Stimulated activated CD4-positive, alpha-beta T cell treated with anti-CD3 and anti-CD28 coated beads, TNF-alpha, amount 100 ng/mL, for 4 hours (primary cell): ENCODE measurements around the gene INPP4A.
"Not testable (repeated sequence)": the region's sequence is repeated elsewhere in the genome, so short reads cannot be mapped to it uniquely, and the experiment has no call there.

Source experiments
- DNase-seq, 3 experiments: peaks; one replicate each; pipeline ENCODE4 v3.0.0-alpha.2; 2020; ENCODE audit warnings: low read depth in 3 of 3

Gene INPP4A

DNA sequence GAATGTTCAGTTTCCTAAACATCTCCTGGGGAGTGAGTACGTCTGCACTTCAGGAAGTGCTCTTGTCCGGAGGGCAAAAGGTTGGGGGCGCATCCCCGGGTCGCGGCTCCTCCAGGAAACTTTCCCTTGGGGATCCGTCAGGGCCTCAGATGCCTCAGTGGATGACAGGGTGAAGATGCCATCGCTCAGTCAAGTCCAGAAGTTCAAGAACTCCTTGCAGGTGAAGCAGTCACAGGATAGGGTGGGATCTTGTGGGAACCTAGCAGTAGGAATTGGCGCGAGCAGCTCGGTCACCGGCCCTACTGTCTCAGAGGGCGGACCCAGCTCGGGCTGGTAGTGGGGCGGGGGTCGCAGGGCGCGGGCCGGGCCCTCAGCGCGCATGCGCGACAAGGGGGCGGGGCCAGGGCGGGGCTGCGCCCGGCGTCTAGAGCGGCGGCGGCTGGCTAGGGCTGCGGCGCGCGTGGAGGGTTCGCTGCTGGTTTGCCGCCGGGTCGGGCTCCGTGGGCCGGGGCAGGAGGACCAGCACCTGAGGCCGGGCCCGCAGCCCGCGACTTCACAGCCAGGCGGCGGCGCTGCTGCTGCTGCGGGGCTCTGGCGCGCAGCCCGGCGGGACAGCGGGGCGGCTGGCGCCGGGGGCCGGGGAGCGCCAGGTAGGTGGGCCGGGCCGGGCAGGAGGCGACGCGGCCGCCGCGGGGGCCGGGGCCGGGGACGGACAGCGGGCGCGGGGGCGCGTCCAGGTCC is at the start of gene INPP4A:
INPP4A (plus strand) TSS at position 423 of the 741 bp plus-strand sequence. CDS start 75,191 bp downstream, outside the sequence.
- peak; percentile 64 to 79 (median 67) for DNase-seq

DNA sequence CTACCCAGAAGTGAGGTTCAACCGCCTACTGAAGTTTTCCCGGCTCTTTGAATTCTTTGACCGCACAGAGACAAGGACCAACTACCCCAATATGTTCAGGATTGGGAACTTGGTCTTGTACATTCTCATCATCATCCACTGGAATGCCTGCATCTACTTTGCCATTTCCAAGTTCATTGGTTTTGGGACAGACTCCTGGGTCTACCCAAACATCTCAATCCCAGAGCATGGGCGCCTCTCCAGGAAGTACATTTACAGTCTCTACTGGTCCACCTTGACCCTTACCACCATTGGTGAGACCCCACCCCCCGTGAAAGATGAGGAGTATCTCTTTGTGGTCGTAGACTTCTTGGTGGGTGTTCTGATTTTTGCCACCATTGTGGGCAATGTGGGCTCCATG is 48.7 kb upstream of the INPP4A start:
- no peak for DNase-seq

DNA sequence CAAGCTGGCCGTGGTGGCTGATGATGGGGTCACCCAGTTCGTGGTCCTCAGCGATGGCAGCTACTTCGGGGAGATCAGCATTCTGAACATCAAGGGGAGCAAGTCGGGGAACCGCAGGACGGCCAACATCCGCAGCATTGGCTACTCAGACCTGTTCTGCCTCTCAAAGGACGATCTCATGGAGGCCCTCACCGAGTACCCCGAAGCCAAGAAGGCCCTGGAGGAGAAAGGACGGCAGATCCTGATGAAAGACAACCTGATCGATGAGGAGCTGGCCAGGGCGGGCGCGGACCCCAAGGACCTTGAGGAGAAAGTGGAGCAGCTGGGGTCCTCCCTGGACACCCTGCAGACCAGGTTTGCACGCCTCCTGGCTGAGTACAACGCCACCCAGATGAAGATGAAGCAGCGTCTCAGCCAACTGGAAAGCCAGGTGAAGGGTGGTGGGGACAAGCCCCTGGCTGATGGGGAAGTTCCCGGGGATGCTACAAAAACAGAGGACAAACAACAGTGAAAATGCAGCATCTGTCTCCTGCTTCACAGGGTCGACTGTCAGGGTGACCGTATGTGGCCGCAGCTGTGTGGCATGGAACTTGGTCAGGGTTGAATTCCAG is 47.8 kb upstream of the INPP4A start:
- no peak for DNase-seq

DNA sequence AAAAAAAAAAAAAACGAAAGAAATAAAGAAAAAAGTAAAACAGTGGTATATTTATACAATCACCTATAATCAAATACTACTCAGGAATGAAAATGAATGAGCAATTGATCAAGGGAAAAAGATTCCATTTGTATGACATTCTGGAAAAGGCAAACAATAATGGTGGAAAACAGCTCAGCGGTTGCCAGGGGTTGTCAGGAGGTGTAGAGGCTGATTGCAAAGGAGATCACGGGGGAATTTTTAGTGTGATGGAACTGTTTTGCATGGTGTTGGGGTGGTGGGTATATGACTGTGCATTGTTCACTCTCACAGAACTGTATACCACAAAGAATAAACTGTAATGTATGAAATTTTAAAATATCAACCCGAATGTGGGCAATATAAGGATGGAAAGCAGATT is 45.5 kb upstream of the INPP4A start:
- DNase-seq, result no peak

DNA sequence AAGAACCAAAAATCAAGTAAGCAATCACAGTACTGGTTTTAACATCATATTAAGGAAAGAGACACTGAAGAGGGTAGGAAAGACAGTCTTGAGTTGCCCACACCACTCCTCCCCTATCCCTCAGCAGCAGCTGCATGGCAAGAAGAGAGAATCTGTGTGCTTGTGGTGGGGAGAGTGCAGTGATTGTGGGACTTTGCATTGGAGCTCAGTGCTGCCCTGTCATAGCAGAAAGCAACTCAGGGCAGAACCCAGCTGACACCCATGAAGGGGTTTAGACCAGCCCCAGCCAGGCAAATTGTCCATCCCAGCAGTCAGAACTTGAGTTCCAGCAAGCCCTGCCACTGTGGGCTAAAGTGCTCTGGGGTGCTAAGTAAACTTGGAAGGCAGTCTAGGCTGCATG is 40.8 kb upstream of the INPP4A start:
- DNase-seq, result no peak

DNA sequence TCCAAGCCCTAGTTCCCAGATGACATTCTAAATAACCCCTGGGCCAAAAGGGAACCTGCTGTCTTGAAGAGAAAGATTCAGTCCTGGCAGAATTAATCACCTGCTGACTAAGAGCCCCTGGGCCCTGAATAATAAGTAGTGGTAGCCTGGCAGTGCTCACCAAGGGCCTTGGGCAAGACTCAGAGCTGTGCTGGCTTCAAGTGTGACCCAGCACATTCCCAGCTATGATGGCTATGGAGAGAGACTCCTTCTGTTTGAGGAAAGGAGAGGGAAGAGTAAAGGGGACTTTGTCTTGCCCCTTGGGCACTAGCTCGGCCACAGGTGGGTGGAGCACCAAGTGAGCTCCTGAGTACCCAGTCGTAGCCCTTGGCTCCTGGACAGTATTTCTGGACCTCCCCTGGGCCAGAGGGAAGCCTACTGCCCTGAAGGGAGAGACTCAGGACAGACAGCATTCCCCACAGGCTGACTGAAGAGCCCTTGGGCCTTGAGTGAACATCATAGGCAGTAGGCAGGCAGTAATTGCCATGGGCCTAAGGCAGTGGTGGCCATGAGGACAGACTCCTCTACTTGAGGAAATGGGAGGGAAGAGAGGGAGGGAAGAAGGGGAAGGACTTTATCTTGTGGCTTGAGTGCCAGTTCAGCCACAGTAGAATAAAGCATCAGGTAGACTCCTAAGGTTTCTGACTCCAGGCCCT is 40.0 kb upstream of the INPP4A start:
- DNase-seq, result no peak

DNA sequence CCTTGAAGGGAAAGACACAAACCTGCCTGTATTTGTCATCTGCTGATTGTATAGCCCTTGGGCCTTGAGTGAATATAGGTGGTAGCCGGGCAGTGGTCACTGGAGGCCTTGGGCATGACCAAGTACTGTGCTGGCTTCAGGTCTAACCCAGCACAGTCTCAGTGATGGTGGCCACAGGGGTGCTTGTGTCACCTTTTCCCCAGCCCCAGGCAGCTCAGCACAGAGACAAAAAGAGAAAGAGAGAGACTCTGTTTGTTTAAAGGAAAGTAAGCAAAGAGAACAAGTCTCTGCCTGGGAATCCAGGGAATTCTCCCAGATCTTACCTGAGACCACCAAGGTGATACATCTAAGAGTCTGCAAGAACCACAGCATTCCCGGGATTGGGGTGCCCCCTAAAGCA is 39.4 kb upstream of the INPP4A start:
- DNase-seq, result no peak

DNA sequence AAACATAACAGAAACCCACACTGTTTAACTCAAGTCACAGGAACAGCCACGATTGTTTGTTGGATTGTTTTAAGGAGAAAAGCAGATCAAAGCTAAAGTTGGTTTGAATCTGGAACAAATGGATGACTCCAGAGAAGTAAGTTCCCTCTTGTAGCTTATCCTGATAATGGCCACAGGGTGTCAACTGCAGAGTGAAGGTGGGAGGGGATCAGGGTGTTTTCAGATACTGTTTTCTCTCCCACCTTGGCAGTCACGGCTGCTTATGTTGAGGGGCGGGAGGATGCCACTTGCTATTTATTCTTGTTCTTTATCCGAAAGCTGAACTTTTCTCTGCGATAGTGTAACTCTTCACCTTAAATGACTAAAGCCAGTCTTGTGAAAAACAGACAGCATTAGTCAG is 36.5 kb upstream of the INPP4A start:
- no peak for DNase-seq

DNA sequence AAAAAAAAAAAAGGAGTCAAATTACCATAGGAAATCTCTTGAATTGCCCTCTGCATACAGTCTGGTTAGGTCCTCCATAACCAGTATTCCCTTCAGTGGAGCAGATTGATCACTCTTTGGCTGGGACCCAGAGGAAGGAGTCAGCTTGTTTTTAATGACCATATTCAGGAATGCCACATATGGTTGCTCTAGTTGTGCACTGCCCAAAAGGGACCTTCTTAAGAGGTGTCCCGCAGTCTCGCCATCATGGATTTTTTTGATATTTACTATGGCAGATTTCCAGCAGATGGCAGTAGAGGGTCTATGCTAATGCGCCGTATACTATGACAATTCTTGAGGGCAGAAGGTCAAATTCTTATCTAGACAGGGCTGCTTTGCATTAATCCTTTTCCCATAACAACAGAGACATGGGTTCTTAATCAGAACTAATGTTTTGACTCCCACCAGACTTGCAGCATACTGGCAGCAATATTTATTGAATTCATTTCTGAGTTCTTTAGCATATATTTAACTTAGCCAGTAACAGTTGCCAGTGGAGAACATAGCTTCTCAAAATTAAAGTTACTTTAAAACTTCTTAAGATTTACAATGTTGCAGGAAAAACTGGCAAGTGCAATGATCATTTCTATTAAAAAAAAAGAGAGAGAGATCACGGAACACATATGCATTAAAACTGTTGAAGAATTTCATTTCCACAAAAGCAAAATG is 31.8 kb upstream of the INPP4A start:
- peak in 2 of 3 experiments; percentile 10 to 40 for DNase-seq

DNA sequence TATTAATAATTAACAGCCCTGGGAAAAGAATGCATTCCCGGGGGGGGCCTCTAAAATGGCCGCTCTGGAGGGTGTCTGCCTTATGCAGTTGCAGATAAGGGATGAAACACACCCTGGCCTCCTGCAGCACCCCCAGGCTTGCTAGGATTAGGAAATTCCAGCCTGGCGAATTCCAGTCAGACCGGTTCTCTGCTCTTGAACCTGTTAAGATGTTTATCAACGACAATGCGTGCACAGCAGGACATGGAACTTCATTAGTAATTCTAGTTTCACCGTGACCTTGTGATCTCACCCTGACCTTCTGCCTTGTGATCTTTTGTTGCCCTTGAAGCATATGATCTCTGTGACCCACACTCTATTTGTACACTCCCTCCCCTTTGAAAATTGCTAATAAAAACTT is 30.4 kb upstream of the INPP4A start:
- DNase-seq, result not testable (repeated sequence)

DNA sequence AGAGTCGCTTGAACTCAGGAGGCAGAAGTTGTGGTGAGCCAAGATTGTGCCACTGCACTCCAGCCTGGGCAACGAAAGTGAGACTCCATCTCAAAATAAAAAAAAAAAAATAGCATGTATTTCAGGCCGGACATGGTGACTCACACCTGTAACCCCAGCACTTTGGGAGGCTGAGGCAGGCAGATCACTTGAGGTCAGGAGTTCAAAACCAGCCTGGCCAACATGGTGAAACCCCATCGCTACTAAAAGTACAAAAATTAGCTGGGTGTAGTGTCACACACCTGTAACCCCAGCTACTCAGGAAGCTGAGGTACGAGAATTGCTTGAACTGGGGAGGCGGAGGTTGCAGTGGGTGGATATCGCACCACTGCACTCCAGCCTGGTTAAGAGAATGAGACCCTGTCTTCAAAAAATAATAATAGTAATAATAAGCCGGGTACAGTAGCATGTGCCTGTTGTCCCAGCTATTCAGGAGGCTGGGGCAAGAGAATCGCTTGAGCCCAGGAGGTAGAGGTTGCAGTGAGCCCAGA is 28.9 kb upstream of the INPP4A start:
- not testable (repeated sequence) for DNase-seq

DNA sequence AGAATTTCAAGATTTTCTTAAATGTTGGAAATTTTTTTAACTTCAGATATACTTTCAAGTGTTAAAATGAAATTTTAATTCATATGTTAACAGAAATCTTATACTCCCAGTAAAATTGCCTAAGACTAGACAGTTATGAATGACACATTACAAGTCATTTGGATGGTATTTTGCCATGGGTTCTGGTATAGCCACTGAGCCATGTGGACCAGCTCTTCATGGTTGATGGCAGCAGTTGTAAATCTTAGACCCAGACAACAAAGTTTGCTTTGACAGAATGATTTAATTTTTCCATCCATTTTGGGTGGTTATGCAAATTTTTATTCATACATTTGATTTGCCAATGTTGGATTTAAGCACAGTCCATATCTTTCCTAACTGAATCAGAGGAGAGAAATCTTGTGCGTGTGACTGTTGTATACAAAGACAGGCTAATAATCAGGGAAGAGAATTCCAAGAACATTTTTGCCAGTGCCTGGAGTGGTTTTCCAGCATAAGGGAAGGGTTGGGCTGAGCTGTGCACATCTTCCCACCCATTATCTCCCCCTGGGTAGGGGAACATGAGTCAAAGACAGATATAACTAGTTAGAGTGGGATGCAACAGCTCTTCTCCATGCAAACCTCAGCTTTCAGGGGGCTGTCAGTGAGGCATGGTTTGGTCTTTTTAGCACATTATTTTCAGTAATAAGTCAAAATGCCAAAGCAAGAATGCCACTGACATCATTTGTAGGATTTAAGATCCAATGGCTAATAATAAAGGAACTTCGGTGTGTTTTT is 28.1 kb upstream of the INPP4A start:
- no peak for DNase-seq

DNA sequence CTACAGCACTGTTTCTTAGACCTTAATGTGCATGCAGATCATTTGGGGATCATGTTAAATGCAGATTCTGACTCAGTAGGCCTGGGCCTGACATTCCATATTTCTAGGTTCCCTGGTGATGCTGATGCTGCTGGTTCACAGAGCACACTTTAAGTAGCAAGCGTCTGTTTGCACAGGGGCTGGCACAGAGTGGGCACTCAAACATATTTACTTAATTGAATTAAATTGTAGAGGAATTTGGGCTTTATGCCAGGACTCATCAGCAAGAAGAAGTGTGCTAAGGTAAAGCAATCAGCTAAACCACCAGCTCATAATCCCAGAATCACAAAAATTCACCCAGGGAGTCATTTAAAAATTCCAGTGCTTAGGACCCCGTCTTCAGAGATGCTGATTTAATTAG is 25.1 kb upstream of the INPP4A start:
- DNase-seq, result no peak

DNA sequence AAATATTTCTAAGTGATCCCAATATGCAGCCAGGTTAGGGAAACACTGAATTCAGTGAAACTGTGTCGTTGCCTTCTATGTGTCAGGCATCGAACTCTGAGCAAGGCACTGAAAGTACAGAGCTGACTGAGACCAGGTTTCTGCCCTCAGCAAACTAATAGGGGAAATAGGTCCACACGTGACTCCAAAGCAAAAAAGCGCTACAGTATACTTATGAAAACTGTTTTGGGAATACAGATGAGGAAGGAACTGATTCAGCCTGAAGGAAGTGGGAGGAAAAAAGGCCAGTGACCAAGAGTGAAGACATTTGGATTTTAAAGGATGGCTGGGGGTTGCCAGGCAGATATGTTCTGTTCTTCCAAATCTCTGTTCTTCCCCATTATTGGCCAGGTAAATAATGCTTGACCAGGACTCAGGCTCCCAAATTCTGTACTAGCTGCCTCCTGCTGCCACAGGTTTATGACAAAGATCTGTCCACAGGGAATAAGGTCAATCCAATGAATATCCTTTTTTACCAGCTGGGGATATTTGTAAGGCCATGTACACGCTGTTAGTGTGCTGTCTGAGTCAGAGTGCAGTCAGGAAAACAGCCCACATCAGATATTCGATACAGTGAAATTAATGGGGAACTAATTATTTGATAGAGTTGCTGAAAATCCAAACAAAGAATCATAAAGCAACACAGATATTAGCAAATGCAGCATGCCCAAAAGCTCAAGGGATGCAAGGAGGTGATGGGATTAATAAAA is 24.5 kb upstream of the INPP4A start:
- DNase-seq, result no peak

DNA sequence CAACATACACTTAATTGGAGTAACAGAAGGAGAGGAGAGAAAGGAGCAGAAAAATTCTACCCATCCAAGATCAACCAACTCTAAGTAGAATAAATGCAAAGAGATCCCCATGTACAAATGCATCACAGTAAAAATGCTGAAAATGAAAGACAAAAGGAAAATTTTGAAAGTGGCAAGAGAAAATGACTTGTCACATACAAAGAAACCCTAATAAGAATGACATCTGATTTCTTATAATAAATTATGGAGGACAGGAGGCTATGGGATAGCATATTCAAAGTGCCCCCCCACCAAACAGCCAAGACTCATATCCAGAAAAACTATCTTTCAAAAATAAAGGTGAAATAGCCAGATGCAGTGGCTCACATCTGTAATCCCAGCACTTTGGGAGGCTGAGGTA is 22.2 kb upstream of the INPP4A start:
- DNase-seq, result no peak

DNA sequence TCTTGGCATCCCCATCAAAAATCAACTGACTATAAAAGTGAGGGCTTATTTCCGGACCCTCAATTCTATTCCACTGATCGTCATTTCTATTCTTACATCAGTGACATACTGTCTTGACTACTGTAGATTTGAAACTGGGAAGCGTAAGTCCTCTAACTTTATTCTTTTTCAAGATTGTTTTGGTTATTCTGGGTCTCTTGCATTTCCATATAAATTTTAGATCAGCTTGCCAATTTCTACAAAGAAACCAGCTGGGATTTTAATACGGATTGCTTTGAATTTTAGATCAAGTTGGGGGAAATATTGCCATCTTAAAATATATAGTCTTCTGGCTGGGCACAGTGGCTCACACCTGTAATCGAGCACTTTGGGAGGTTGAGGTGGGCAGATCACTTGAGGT is 17.9 kb upstream of the INPP4A start:
- no peak for DNase-seq

DNA sequence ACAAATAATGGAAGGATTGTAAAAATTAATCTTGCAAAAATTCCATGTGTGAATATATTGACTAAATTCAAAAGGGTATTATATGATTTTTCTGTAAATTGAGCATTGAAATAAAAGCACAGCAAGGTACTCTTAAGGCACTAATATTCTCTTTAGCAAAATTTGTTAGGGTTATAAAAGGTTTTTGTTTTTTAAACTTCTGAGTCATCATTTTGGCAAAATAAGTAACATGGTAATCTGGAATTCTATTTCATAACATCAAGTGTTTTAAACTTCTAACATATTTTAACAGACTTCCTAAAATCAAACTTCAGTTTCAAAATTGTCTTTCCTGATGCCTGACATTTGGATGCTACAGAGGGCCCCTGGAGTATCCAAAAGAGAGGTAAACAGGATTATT is 12.5 kb upstream of the INPP4A start:
- DNase-seq, result no peak

DNA sequence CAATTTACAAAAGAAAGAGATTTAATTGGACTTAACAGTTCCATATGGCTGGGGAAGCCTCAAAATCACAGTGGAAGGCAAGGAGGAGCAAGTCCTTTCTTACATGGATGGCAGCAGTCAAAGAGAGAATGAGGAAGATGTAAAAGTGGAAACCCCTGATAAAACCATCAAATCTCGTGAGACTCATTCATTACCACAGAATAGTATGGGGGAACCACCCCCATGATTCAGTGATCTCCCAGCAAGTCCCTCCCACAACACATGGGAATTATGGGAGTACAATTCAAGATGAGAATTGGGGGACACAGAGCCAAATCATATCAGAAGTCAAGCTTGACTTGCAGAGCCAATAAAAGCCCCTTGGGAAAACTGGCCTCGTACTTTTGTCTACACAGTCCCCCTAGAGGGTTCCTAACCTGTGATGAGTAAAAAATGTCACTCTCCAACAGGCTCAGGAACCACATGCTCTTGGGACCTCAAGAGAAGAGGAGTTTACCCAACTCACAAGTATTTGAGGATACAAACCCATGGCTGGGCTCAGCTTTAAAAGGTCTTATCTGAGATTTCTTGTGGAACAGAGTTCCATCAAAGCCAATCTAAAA is 11.2 kb upstream of the INPP4A start:
- DNase-seq, result no peak

DNA sequence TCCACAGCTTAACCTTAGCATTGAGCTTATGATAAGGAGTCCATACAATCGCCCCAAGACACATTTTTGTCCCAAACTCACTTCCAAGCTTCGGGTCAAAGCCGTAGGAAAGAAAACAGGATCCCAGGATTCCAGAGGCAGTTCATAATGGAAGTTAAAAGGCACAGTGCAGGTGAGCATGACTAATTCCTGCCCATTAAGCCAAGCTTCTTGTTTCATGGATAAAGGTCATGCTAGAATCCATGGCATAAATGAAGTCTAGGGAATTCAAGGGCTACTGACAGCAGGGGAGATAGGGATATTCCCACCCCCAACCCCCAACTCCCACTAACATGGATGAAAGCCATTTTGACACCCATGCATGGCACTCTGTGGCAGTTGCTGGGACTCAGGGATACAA is 10.2 kb upstream of the INPP4A start:
- no peak for DNase-seq

DNA sequence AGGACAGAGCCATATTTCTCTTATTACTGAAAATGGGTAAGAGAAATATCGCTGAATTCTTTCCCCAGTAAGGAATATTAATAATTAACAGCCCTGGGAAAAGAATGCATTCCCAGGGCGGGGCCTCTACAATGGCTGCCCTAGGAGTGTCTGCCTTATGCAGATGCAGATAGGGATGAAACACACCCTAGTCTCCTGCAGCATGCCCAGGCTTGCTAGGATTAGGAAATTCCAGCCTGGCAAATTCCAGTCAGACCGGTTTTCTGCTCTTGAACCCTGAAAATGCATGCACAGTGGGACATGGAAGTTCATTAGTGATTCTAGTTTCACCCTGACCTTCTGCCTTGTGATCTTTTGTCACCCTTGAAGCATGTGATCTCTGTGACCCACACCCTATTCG is 9.0 kb upstream of the INPP4A start:
- not testable (repeated sequence) for DNase-seq
